Mucosa of descending colon (tissue), 3 donors: ENCODE measurements around the gene PBX3. TPM values are rescaled to one million over a fixed set of nuclear protein-coding genes. Genes with fewer than 3 reads are reported as not detected.

Experiments
- ATAC-seq: fragments of 200-7000 bp; cut with Tn5 transposase; one replicate; pipeline ENCODE4 v1.9.1; 2020; ENCODE audit warnings: mild to moderate bottlenecking, moderate library complexity
- DNase-seq, 3 donors: peaks; one replicate each; pipeline ENCODE4 v3.0.0-alpha.2; 2020
- H3K36me3 ChIP-seq: fragments of 200-600 bp; one replicate; pipeline ENCODE4 v1.8.0; 2021; ENCODE audit warnings: low read depth, mild to moderate bottlenecking
- H3K4me1 ChIP-seq: fragments of 200-600 bp; one replicate; pipeline ENCODE4 v1.8.0; 2021; ENCODE audit warnings: low read depth, mild to moderate bottlenecking
- H3K4me3 ChIP-seq: fragments of 200-600 bp; one replicate; pipeline ENCODE4 v1.8.0; 2021; ENCODE audit warnings: mild to moderate bottlenecking
- H3K9me3 ChIP-seq: fragments of 200-600 bp; one replicate; pipeline ENCODE4 v1.8.0; 2021; ENCODE audit warnings: mild to moderate bottlenecking
- intact Hi-C, 2 donors: fragments of 100-400 bp; cut with DNase I in 1 of 2; cut with micrococcal nuclease in 1 of 2; formaldehyde crosslinking; loops; one replicate each; pipeline versions ENCODE4 v1.11.0 to v1.11.1; 2022; cut with DNase I, micrococcal nuclease
- total RNA-seq, 3 donors: library from RNA; stranded (reverse); fragmentation: NEBNext Ultra II Directional in 2 of 3; extraction: Animal tissue kit (Norgen Biotek cat#: 25700) in 2 of 3; gene quantifications; one replicate each; pipeline versions ENCODE4 v1.2.1 to v1.2.4, GENCODE V29; 2021 to 2023
- TF ChIP-seq, protein P1 (sequence below): fragments of 200-600 bp; IDR thresholded peaks from one replicate; pipeline ENCODE4 v1.8.0; 2022; ENCODE audit warnings: antibody characterized with exemption, mild to moderate bottlenecking
- donor health status: DM: no; HTN: no; CAD: no; lungs with moderate emphysema.
- donor health status: DM: no; HTN: no; CAD: no.
- donor health status: DM: no; HTN: yes; CAD: no.

PBX3 gene
- total RNA-seq, 3 donors from 2014 or later = 11.7 to 71.7 (median 17.4) TPM

DNA sequence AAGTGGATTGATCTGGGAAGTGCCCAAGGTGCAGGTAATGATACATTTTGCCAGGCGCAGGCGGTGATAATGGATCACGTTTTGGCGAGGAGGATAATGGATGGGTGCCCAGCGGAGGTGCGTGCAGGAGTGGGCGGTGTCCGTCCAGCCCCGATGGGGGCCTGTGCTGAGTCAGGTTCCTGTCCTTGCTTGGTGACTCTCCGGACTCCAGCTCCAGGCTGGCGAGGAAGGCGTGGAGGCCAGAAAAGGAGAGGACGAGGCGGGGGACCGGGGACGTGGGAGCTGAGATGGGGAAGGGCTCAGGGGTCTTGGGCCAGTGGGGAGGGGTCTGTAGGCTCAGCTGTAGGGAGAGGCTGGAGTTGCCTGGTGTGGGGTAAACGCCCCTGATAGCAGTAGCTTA lies 268.3 kb downstream of the PBX3 start:
- DNase-seq (no peak), ATAC-seq (no peak)
- Histone ChIP-seq H3K4me3 (no peak overlapping the region), H3K4me1 (no peaks in the 10 kb centered on the region), H3K36me3 (no peaks in the 10 kb centered on the region), H3K9me3 (no peaks in the 10 kb centered on the region)
- intact Hi-C loops = no loop called here
- TF ChIP-seq, protein P1, sequence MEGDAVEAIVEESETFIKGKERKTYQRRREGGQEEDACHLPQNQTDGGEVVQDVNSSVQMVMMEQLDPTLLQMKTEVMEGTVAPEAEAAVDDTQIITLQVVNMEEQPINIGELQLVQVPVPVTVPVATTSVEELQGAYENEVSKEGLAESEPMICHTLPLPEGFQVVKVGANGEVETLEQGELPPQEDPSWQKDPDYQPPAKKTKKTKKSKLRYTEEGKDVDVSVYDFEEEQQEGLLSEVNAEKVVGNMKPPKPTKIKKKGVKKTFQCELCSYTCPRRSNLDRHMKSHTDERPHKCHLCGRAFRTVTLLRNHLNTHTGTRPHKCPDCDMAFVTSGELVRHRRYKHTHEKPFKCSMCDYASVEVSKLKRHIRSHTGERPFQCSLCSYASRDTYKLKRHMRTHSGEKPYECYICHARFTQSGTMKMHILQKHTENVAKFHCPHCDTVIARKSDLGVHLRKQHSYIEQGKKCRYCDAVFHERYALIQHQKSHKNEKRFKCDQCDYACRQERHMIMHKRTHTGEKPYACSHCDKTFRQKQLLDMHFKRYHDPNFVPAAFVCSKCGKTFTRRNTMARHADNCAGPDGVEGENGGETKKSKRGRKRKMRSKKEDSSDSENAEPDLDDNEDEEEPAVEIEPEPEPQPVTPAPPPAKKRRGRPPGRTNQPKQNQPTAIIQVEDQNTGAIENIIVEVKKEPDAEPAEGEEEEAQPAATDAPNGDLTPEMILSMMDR = no peak

DNA sequence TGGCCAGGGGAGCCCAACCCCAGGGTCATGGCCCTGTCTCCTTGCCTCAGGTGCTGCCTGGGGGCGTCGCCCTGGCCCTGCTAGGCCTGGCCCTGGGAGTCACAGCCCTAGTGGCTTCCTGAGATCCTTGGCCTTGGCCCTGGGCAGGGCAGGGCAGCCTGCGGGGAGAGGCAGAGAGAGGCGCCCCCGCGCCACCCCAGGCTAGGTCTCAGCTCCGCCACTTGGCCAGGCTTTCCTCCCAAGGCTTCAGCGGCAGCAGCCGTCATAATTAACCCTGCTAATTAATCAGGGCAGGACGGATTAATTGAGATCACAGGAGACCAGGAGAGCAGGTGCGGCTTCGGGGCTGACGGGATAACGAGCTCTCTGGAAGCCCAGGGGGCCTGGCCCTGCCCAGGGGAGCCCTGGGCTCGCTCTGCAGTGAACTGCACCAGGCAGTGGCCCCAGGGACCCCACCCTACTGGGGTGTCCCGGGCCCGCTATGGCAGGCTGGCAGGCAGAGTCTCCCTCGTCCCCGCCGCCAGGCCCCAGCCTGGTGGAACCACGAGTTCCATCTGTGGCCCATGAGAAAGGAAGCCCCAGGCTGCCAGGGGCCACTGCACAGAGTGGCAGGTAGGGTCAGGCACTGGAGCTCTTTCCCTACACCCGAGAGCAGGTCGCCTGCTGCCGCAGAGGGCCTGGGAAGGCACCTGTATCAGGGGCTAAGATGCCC lies 269.6 kb downstream of the PBX3 start:
- intact Hi-C loops = no loop called here
- TF ChIP-seq, protein P1 = no peak
- peak in 1 of 3 donors; percentile 17 for DNase-seq
- Histone ChIP-seq H3K36me3 (no peaks in the 10 kb centered on the region), H3K4me1 (no peaks in the 10 kb centered on the region), H3K9me3 (no peaks in the 10 kb centered on the region), H3K4me3 (no peak overlapping the region)
- ATAC-seq = no peak

Other genes with a start within 250 kb of the PBX3 start
- 10 to 100 TPM; 73.2 to 98.4 (median 84.9) TPM for gene MAPKAP1, start 40.2 kb upstream of the PBX3 start, total RNA-seq